Upper lobe of right lung (tissue), 1 donor: ENCODE data around the gene RANBP3. TPM values are rescaled to one million over a fixed set of nuclear protein-coding genes. Genes with fewer than 3 reads are reported as not detected.
"Not testable (repeated sequence)": the region's sequence is repeated elsewhere in the genome, so short reads cannot be mapped to it uniquely, and the experiment has no call there.

Experiments
- ATAC-seq: fragments of 200-7000 bp; cut with Tn5 transposase; one replicate; pipeline ENCODE4 v1.9.1; 2020; ENCODE audit warnings: mild to moderate bottlenecking, moderate library complexity
- DNase-seq: peaks from one replicate; pipeline ENCODE4 v3.0.0-alpha.2; 2020
- H3K27ac ChIP-seq: fragments of 200-600 bp; one replicate; pipeline ENCODE4 v1.8.0; 2022
- H3K27me3 ChIP-seq: fragments of 200-600 bp; one replicate; pipeline ENCODE4 v1.8.0; 2022; ENCODE audit warnings: mild to moderate bottlenecking
- H3K36me3 ChIP-seq: fragments of 200-600 bp; one replicate; pipeline ENCODE4 v1.8.0; 2022
- H3K4me1 ChIP-seq: fragments of 200-600 bp; one replicate; pipeline ENCODE4 v1.8.0; 2022
- H3K4me3 ChIP-seq: fragments of 200-600 bp; one replicate; pipeline ENCODE4 v1.8.0; 2022; ENCODE audit warnings: mild to moderate bottlenecking
- H3K9me3 ChIP-seq: fragments of 200-600 bp; one replicate; pipeline ENCODE4 v1.8.0; 2022
- CTCF ChIP-seq: fragments of 200-600 bp; IDR thresholded peaks from one replicate; pipeline ENCODE4 v1.8.0; 2022; ENCODE audit warnings: antibody characterized with exemption
- intact Hi-C: fragments of 100-400 bp; cut with DNase I; formaldehyde crosslinking; loops from one replicate; pipeline ENCODE4 v1.11.0; 2022
- total RNA-seq: library from RNA; stranded (reverse); fragmentation: NEBNext Ultra II Directional; extraction: Animal tissue kit (Norgen Biotek cat#: 25700); gene quantifications from one replicate; pipeline ENCODE4 v1.2.1, GENCODE V29; 2021
- donor health status: DM: no; HTN: yes; CAD: no; lungs with severe emphysema.

Gene RANBP3
- total RNA-seq, 1 donor from 2014 or later: 65.5 TPM

DNA sequence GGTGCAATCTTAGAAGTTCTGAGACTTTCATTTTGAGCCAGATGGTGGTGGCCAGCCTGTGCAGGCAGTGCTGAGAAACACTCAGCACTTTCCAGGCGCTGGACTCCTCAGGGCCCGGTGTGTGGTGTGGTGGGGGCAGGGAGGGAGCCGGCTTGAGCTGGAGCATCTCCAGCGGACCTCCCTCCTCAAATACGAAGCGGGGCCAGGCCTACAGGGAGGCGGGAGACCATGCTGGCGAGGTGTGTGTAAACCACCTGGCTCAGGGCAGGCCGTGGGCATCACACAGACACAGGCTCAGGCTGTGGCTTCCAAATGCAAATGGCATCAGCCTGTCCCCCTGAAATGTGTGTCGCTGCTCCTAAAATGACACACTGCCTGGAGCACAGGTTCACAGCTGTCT lies 33.3 kb upstream of the RANBP3 start:
- DNase-seq (no peak), ATAC-seq (no peak)
- no peak overlapping the region for H3K4me3 ChIP-seq
- no peak for TF ChIP-seq CTCF
- H3K27me3 ChIP-seq: no peaks in the 10 kb centered on the region
- H3K4me1 ChIP-seq: no peaks in the 10 kb centered on the region
- H3K36me3 ChIP-seq: peaks cover 16% of the 10 kb centered on the region
- no peak overlapping the region for H3K27ac ChIP-seq
- intact Hi-C loops: no loop called here
- no peaks in the 10 kb centered on the region for H3K9me3 ChIP-seq

GRCh38 chr19:6010107-6010506 lies 32.2 kb upstream of the RANBP3 start:
- no peaks in the 10 kb centered on the region for H3K27me3 ChIP-seq
- DNase-seq (no peak), ATAC-seq (no peak)
- no peaks in the 10 kb centered on the region for H3K9me3 ChIP-seq
- H3K4me1 ChIP-seq: no peaks in the 10 kb centered on the region
- H3K36me3 ChIP-seq: peaks cover 16% of the 10 kb centered on the region
- H3K4me3 ChIP-seq: no peak overlapping the region
- H3K27ac ChIP-seq: no peak overlapping the region
- intact Hi-C loops: no loop called here
- TF ChIP-seq CTCF: no peak

DNA sequence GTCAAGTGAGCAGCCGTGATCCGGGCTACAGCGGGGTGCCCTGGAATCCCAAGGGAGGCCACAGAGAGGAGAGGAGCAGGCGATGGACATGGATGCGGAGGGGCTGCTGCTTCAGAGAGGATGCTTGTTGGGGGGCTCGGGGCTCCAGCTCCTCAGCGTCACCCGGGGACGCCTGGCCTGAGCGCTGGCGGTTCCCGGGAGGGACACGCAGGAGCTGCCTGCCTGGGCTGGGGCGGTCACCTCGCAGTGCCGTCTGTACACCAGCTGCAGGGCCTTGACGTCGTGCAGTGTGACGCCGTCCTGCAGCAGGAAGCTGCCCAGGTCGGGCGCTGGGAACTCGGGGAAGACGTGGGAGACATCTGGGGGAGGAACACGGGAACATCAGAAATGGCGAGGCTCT lies 29.9 kb upstream of the RANBP3 start:
- DNase-seq: no peak
- H3K36me3 ChIP-seq: peaks cover 19% of the 10 kb centered on the region

DNA sequence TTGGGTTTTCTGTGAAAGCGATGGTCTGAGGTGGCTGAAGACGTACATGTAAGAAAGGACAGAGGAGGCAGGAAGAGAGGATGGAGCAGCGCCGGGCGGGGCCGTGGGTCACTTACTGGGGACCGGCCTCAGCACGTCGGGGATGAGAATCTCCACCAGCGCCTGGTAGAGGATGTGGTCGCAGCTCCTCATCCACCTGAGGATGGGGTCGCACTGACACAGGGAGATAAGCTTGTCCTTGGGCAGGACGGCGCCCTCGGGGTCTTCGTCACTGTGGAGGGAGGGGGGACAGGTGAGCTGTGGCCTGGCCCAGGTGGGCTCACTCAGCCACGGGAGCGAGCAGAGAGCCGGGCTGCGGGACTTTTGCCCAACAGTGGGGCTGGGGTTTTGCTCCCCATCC lies 29.0 kb upstream of the RANBP3 start:
- Histone ChIP-seq H3K9me3 (no peaks in the 10 kb centered on the region), H3K4me1 (no peaks in the 10 kb centered on the region), H3K36me3 (peaks cover 25% of the 10 kb centered on the region), H3K27ac (no peak overlapping the region), H3K4me3 (no peak overlapping the region), H3K27me3 (no peaks in the 10 kb centered on the region)
- intact Hi-C loops: no loop called here
- no peak for ATAC-seq
- TF ChIP-seq CTCF: no peak
- no peak for DNase-seq

More for the DNA sequence above, 29.9 kb upstream of the RANBP3 start:
- no peak overlapping the region for H3K27ac ChIP-seq
- H3K4me1 ChIP-seq: no peaks in the 10 kb centered on the region
- TF ChIP-seq CTCF: no peak
- H3K27me3 ChIP-seq: no peaks in the 10 kb centered on the region
- H3K4me3 ChIP-seq: no peak overlapping the region
- H3K9me3 ChIP-seq: no peaks in the 10 kb centered on the region
- no peak for ATAC-seq
- intact Hi-C loops: no loop called here

DNA sequence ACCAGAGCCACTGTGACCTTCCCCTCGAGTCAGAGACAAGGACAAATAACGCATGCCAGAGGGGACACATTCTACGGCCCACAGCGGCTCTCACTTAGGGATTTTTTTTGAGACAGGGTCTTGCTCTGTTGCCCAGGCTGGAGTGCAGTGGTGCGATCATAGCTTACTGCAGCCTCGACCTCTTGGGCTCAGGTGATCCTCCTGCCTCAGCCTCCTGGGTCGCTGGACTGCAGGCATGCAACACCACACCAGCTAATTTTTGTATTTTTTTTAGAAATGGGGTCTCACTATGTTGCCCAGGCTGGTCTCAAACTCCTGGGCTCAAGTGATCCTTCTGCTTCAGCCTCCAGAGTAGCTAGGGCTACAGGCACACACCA lies 28.1 kb upstream of the RANBP3 start:
- H3K9me3 ChIP-seq, intact Hi-C loops, H3K27ac ChIP-seq, H3K4me1 ChIP-seq, DNase-seq, ATAC-seq, H3K4me3 ChIP-seq, H3K27me3 ChIP-seq: not testable (repeated sequence)
- peaks cover 25% of the 10 kb centered on the region for H3K36me3 ChIP-seq

DNA sequence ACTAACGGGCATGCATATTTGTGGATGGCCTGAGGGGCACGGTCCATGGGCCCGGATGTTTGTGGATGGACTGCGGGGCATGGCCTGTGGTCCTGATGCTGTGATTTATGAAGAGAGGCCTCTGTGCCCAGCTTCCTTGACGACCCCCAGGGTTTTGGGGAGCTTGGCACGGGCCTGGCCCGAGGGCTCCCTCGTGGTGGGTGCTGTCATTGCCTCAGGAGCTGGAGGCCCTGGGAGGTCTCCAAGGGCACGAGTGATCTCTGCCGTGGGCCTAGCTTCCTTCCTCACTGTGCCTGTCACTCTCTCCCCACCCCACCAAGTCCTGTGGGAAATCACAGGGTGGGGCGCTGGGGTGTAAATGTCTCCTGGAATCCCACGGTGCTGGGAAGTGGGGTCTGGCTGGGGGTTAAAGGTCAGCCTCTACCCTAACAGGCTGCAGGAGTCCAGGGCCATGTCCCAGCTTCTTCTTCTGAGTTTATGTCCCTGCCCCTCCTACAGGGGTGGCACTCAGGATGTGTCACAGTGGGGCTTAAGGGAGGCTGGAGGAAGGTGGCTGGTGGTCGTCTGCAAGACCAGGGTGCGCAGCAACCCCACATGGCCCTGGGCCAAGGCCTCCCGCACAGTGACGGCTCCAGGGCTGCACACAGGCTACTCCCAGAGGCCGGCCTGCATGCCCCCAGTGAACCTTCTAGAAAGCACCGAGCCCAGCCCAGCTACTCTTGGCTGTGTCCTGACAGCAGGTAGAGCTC lies 27.6 kb upstream of the RANBP3 start:
- H3K4me1 ChIP-seq: no peaks in the 10 kb centered on the region
- ATAC-seq (no peak), DNase-seq (no peak)
- peaks cover 25% of the 10 kb centered on the region for H3K36me3 ChIP-seq
- no peak overlapping the region for H3K27ac ChIP-seq
- H3K9me3 ChIP-seq: no peaks in the 10 kb centered on the region
- H3K4me3 ChIP-seq: no peak overlapping the region
- intact Hi-C loops: no loop called here
- no peak for TF ChIP-seq CTCF
- no peaks in the 10 kb centered on the region for H3K27me3 ChIP-seq
